NCI-H1048 (cell line): ENCODE measurements around the gene GHRL.
"Not testable (repeated sequence)": the region's sequence is repeated elsewhere in the genome, so short reads cannot be mapped to it uniquely, and the experiment has no call there.

Experiments used
- DNase-seq: peaks from one replicate; lab custom pipeline; 2025; lab: John Stamatoyannopoulos, UW

Gene GHRL

DNA sequence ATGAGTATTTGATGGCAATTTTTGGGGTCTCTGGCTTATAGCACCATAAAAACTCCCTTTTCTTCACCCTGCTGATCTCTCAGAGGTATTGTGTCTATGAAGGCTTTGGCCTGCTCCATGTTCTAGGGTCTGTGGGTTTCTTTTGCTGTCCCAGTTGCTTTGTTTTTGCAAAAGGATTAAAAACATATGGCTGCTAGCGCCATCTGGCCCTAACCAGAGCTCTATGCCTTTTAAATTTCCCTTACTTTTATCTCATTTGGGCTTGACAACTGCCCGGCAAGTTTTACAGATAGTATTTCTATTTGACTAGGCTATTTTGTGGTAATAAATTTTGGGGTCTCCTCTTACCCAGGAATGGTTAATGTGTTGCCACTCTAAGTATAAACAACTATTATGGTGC lies 6.4 kb upstream of the GHRL start:
- DNase-seq = no peak

DNA sequence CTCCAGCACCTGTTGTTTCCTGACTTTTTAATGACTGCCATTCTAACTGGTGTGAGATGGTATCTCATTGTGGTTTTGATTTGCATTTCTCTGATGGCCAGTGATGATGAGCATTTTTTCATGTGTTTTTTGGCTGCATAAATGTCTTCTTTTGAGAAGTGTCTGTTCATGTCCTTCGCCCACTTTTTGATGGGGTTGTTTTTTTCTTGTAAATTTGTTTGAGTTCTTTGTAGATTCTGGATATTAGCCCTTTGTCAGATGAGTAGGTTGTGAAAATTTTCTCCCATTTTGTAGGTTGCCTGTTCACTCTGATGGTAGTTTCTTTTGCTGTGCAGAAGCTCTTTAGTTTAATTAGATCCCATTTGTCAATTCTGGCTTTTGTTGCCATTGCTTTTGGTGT lies 5.3 kb upstream of the GHRL start:
- not testable (repeated sequence) for DNase-seq

DNA sequence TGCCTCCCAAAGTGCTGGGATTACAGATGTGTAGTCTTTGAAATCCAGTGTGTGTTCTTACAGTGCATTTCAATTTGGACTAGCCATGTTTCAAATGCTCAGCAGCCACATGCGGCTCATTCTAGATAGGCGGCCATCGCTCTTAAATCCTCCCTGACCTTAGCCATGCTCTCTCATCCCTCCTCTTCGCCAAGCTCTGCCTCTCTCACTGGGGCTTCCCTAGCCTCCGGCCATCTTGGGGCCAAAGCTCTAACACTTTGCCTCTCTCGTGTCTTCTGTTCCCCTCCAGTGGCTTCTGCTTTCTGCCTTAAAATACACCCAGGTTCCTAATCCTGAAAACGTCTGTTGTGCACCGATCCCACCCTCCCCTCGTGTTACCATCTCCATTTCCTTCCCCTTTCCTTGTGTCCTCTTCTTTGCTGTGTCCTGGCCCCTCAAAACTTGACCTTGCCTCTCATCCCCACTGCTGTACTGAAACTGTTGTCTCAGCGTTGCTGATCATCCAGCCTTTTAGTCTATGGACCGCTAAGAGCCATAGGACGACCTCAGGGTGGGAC lies 1.4 kb upstream of the GHRL start:
- no peak for DNase-seq

DNA sequence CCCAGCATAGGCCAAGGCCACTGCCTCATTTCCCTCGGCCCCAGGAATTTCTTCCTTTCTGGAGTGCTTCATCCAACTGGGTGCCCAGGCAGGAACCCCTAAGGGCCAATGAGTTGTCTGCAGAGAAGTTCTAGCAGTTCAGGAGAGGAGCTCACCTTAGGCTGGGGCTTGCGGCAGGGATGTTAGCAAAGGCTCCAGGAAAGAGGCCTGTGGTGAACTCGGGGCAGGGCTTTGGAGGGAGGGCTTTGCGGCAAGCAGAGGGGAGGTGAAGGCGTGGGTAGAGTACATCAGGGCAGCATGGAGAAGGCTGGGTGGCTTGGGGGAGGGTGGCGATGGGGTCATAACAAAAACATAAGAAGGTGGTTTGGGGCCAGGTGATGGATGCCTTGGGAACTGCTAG lies 1.1 kb downstream of the GHRL start:
- no peak for DNase-seq

DNA sequence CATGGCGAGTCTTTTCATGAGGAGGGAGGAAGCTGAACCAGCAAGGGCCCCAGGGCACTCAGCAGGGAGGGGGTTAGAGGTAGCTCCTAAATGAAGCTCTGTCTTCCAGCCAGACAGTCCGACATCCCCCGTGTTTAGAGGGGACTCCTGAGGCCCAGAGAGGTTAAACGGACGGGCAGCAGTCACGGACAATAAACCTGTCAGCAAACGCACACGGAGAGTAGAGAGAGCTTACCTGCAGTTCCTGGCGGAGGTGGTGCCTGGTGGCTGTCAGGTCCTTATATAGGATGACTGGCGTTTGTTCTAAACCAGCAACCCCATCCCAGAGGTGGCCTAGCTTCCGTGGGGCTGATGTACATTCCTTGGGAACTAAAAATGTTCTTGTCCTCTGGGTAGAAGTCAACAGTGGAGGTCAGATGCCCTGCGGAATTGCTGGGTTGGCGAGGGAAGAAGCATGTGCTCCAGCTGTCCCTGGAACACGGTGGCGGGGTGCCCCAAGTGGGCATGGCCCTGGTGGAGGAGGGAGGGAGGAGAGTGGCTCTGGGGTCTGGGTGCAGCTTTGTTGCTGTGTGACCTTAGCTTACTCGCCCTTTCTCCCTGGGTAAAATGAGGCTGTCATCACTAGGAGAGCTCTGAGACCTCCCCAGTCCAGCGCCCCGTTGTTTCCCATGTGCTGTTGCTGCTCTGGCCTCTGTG lies 2.1 kb downstream of the GHRL start:
- DNase-seq = no peak

DNA sequence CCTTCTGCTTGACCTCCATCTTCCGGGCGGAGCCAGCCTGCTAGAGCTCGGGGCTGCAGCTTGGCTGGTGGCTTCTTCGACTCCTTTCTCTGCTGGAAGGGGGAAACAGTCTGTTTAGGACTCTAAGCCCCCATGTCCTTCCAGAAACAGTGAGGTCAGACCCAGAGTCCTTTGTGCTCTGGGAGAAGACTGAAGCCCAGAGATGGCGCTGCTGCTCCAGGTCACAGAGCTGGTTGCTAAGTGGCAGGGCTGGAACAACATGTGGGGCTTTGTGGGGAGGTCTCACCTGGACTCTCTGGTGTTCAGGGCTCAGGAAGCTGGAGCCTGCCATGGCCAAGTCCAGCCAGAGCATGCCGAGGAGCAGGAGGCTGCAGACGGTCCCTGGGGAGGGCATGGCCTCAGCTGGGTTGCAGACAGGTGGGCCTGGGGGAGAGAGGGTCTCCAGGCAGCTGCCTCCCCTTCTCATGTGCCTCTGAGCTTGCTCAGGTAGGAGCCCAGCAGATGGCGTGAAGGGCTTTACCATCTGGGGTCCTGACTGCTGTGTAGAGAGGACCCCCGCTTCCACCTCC lies 2.9 kb downstream of the GHRL start:
- no peak for DNase-seq

DNA sequence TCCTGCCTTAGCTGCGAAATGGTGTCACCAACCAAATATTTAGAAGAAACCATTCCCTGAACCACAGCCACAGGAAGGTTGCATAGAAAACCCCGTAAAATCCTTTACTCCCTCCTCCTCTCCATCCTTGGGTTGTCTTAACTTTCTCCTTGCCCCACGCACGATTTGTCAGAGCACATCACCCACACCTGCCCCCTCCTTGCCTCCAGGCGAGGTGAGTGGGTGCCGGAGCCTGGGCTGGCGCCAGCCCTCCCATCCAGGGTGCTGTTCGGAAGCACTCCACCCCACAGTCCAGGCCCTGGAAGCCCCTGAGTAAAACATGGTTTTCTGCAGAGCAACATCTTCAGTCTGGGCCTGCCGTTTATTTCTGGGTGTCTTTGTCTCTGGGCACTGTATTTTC lies 3.7 kb downstream of the GHRL start:
- no peak for DNase-seq

DNA sequence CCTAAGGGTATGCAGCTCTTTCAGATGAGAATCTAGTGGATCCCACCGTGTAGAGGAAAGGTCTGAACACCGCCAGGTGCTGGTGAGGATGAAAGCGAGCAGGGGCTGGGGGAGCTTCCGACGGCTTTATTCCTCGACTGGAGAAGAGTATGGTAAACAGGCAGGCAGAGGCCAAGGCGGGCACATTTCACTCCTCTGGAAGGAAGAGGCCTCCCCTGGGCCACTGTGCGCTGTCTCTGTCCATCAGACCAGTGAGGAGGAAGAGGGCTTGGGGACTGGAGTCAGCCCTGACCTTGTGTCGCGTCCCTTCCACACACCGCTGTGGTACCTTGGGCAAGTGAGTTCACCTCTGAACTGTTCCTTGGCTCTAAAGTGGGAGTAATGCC lies 4.2 kb downstream of the GHRL start:
- DNase-seq = no peak

DNA sequence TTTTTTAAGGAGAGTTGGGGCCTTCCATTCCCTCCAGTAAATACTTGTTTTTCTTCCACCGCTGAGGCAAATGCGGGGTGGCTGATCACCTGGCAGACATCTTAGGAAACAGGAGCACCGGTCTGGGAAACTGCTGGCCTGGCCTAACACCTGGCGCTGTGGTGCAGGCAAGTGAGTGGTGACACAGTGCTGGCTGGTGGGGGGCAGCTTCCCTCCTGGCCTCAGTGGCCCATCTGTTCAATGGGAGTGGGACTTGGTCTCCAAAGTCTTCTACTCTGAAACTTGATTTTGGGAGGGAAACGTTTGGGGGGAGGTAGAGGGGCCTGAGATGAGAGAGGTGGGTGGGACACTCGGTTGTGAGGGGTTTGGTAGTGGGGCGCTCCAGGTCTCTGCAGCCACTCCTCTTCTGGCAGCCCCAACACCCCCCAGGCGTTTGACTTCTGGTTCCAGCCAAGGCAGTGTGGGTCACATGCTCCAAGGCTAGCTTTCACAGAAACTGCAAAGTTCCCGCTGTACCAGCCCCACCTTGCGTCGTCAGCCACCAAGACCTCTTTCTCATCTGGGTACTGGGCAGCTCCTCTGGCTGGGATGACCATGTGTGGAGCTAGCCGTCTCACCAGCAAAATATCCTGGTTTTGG lies 4.7 kb downstream of the GHRL start:
- no peak for DNase-seq

DNA sequence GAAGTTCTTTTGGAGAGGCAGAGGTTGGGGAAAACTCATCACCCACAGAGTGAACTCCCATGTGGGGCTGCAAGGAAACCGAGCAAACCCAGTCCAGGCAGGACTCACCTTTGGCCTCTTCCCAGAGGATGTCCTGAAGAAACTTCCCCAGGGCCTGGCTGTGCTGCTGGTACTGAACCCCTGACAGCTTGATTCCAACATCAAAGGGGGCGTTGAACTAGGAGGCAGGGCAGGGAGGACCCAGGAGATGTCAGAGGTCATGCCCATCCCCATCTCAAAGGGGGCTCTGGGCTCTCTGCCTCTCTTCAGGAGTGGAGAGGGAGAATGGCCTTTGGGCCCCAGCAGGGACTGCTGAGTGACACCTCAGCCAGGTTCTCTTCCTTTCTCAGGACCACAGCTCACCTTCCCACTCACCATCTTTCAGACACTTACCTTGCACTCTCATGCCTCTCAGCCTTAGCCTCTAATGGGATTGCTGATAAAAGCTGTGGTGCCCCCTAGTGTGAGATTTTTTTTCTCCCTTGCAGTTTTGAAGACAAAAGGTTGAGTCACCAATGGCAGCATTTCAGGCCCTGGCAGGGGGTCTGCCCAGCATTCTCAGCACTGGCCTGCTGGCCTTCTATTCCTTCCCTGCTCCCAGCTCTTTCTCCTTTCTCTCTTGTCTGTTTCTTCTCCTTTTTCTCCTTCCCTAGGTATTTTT lies 6.0 kb downstream of the GHRL start:
- DNase-seq = no peak

DNA sequence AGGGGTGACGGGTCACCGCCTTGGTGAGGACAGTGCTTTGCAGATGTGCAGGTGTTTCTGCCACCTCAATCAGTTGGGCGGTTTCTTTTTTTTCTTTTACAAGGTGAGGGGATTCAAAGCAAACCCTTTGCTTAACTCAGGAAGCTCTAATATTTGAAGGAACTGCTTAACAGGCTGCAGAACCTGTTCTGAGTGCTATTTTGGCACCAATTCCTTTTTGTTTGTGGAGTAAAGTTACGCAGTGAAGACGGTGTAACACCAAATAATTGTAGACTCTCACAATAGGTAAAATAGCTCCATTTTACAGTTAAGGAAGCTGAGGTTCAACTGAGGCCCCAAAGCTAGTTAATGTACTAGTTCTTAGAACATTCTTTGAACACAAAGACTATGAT lies 6.6 kb downstream of the GHRL start:
- no peak for DNase-seq

DNA sequence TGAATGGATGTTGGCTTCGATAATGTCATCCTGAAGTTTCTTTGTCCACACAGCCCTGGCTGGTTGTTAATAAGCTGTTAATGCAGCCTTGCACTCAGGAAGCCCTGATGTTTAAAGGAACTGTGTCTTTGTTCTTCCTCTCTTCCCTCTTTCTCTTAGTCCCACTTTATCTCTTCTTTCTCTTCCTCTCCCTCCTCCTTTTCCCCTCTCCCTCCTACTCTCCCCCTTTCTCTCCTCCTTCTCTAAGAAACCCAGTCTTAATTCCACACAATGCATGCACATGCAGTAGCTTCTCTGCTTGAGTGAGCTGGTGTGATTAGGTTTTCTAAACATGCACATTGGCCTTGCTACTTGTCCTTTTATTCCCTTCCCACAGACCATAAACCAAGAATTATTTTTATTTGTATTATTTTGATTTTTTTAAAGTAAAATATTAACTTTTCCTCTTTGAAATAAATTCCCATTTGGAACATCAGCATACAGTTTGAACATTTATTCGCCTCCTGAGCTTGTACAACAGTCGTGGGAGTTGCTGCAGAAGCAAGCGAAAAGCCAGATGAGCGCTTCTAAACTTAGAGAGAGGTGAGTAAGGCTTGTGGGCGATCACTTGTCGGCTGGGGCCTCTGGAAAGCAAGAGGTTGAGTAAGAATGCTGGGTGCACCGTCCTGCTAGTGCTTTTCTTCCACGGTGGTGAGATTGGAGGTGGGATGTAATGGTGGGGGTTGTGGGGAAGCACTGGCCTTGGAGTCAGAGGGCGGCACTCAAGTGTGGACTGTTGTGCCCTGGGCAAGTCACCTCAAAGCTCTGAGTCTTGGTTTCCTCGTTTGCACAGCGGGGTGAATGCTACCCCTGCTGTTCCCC lies 7.2 kb downstream of the GHRL start:
- no peak for DNase-seq

DNA sequence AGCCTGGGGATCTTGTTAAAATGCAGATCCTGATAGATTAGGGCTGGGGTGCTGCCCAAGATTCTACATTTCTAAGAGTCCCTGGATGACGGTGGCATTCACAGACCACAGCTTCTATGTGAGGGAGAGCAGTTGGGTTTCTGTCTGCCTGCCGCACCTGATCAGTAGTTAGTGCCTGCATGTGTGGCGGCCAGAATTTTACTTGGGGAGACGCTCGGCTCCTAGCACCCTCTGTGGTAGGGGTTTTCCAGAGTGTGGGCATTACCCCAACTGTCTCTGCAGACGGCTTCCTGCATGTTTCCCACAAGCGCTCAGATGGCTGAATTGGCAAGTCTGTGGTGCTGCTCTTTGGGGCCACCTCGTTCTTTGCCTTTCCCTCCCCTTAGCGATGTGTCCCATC lies 8.3 kb downstream of the GHRL start:
- DNase-seq = no peak

DNA sequence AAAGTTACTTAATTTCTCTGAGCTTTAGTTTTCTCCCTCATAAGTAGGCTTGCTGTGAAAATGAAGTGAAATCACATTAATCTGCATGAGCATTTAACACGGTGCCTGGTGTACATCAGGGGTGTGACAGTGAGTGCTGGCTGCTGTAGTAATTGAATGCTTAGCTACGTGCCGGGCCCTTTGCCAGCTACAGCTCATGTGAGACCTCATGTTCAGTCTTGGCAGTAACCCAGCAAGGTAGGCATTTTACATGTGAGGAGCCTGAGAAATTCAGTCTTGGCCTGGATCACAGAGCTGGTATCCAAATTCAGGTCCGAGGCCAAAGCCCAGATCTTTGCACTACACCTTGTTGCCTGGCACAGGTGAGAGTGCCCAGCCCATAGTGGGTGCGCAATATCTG lies 9.1 kb downstream of the GHRL start:
- DNase-seq = no peak

DNA sequence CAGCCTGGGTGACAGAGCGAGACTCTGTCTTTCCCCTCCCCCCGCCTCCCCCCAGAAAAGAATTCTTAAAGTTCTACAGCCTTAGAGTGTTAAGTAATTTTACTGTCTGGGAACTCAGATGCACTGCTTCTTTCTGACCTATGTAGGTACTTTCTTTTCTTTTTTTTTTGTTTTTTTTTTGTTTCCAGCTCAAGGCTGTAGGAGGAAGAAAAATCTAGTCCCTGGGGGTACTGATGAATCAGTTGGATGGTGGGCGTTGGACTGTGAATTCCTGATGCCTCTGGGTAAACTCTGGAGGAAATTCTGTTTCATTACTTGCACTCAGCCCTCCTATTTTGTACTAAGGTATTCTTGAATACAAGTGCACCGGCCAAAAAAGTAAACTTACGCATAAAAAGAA lies 10.8 kb downstream of the GHRL start:
- DNase-seq = no peak

DNA sequence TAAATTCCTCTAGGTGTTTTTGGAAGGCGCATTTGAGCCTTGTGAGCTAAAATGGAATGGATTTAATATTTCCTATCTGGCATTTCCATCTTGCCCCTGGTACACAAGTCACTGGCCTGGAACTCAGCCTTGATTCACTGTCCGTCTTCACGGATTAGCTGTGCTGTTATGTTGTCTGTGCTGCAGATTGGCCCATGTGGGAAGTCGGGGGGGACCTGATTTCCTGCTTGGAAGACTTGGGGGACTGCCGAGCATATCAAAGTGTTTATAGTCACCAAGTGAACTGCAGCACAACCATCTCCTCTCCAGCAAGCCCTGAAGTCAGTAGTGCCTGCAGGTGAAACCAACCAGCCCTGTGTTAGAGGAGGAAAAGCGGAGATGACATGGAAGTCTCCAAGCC lies 12.2 kb downstream of the GHRL start:
- DNase-seq = no peak

DNA sequence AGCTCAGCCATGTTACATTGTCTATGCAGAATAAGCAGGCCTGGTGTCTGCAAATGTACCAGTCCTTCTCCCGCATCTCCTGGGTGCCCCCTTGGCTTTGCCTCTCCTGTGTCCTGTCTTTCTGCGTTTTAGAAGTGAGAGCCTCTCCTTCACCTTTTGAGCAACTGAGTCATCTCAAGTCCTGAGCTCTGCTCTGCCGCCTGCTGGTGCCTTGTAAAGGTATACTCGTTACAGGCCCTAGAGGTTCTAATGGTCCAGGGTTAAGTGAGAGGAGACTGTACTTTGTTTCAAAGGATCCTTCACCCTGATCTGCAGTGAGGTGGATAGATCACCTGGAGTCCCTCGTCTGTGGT lies 12.6 kb downstream of the GHRL start:
- no peak for DNase-seq

DNA sequence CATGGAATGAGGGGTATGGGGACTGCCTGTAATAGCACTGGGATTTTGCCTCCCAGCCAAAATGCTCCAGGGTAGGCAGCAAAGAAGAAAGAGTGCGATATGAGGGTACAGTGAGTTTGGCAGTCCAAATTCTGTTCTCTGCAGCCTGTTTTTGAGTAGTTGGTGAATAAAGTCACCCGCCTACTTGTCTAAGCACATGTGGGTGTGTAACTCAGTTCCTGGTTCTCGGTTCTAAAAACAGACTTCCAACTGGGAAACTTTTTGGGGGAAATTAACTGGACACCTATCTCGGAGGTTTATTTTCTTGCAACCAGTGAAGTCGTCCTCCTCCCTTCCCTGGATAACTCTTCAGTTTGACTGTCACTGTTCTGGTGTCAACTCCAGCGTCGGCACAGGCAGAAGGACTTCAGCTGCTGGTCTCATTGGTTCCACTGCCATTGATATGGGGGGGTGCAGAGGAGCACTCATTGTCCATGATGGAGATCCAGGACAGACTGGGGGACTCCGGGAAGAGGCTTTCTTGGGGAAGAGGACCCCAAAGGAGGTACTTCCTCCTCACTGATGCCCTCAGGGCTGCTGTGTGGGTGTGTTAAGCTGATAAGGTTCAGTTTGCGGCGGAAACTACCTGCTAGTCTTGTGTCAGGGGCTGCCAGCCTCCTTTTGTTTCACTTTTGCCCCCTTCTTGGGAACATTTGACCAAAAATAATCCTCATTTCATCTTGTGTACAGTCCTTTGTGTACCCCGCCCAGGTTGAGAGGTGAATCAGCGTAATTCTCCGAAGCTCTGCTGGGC lies 13.2 kb downstream of the GHRL start:
- DNase-seq = no peak

DNA sequence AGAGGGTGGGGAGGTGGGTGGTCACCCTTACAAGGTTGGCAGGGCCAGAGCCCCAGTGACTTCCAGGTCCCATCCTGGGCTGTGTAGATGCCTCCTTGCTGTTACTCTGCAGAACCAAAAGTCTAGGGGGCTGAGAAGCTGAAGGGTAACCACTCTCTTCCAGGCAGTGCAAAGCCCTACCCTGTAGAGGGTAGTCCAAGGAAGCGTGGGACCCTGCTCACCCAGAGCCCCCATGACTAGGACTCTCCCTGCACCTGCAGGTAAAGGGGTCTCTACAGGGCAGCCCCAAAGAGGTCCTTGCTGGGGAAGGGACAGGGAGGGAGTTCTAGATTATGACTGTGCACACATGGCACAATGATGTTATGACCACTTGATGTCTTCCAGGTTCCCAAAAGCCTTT lies 14.2 kb downstream of the GHRL start:
- no peak for DNase-seq

DNA sequence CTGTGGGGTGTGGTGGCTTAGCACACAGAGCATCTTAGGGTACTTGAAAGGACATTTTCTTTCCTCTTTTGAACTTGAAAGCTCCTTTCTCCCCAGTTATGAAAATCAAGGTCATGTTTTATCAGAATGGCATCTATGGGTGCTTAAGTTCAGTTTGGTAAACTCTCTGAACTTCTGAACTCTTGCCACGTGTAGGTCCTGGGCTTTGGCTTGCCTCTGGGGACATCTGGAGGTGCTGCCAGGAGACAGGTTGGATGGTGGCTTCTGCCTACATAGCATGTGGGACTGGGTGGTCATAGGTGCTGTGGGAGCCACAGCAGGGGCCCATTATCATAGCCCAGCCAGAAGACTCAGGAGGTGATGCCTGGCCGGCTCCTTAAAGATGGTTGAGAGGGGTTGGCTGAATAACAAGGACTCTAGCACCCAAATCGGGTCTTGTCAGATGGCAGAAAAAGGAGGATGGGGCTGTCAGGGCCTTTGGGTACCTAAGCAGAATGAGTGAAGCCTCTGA lies 15.6 kb downstream of the GHRL start:
- no peak for DNase-seq

DNA sequence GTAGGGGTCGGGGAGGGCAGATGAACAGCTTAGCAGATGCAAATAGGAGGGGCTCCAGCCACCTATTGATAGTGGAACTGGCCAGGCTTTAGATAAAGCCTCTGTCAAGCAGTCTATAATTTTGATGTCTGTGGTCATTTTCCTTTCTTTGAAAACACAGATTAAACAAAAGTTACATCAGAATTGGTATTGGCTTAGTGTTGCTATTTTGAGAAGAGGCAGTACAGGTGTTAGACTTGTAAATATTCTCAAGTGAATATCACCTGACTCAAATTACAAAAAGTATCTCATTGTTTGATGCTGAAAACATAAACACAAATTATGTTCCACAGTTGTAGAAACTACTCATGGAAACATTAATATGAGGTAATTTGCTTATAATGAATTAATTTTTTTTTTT lies 18.1 kb downstream of the GHRL start:
- DNase-seq = no peak
